Activated CD4-positive, CD25-positive, alpha-beta regulatory T cell treated with anti-CD3 and anti-CD28 coated beads, Interleukin-2, amount 50 U/mL, for 24 hours (primary cell): ENCODE data around the gene CHRM4.

Source experiments
- ATAC-seq, 2 donors: fragments of 150-1000 bp; cut with Tn5 transposase; one replicate each; pipeline ENCODE4 v1.10.0; 2021; ENCODE audit warnings: mild to moderate bottlenecking in 1 of 2, moderate library complexity in 1 of 2

Gene CHRM4

DNA sequence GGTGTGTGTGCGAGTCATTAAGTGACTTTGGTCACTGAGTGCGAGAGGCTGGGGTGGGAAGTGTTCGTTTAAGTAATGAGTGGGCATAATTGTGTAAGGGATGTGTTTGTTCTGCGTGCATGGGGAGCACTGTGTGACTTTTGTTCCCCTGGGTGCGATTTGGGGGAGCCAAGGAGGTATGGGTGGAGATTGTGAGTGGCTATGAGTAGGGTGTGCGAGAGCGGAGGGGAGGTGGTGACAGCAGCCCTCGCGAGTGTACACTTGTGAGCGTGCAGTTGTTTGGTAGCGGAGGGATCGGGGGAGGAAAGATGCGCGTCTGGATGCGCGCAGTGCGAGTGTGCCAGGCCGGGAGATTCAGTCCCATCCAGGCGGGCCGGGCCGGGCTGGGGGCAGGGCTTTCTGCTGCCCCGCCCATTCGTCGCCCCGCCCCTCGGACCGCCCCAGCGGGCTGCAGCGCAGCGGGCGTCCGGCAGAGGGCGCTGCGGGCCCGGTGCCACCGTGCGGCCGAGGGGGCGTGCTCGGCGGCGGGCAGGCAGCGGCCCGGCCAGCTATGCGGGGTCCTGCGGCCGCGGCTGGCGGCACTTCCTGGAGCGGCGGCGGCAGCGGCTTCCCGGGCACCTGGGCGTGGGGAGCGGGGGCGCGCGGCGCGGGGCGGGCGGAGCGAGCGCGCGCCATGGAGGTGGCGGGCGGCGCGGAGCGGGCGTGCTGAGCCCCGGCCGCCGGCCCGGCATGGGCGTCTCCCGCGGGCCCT, 44.5 kb downstream of the CHRM4 start, which contains the start of gene DGKZ:
Gene DGKZ (plus strand): TSS at position 578 of the 751 bp plus-strand sequence. CDS start 197 bp downstream, outside the sequence.
- ATAC-seq, result peak; percentile 73 to 74

DNA sequence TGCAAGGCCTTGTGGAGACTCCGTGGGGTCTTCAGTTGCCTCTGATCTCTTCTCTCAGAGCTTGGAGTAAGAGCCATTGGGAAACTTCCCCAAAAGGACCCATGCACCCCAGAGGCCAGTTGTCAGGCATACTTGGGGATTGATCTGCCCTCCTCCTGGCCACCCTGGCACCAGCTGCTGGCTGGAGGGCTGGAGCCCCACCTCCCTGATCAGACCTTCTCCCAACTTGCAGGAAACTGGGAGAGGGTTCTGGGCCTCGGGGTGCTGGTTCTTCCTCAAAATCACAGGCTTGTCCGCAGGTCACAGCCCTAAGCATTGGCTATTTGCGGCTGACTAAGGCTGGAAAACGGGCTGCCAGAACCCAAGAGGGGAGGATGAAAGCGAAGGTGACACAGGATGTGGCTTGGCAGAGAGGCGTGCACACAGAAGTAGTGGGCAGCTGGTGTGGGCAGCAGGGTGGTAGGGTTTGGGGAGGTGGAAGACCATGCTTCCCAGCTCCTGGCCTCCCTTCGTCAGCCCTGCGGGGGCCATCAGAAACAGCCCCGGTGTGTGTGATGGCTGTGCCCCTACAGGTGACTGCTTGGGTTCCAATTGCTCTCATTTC, 45.6 kb downstream of the CHRM4 start:
- ATAC-seq, result no peak

- no peak for ATAC-seq
Observed at GRCh38 chr11:46345131-46345597, 46.4 kb downstream of the CHRM4 start.

DNA sequence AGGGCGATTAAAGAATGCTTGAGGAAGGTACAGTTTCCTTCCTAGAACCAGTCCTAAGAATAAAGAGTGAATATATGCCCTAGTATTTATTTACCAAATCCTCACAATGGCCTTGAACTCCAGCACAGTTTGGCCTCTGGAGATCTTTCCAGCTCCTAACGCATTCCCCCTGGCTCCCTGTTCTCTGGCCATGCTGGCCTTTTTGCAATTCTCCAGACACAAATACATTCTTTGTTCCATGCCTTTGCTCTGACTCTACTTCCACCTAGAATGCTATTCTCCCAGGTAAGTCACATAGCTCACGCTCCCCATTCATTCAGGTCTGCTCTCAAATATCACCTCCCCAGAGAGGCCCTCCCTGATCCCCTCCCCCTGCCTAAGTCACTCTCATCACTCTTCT, 48.1 kb downstream of the CHRM4 start:
- ATAC-seq, result no peak

DNA sequence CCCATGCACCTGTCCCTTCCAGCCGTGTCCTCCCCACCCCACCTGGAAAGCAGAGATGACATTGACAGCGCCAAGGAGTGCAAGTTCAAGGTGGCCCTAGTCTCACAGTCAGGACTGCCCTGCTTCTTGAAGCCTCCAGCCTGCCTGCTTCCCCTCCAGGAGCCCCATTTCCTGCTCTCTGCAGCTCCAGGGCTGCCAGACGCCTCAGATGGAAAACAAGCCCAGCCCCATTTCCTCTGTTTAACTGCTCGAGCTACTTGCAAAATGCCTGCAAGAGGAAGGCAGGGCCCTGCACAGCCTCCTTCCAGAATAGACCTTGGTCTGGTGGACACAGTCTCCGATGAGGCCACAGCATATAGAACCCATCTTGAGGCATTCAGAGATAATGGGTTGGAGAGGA, 49.3 kb downstream of the CHRM4 start:
- no peak for ATAC-seq

- no peak for ATAC-seq
Observed at GRCh38 chr11:46341454-46341853, 50.1 kb downstream of the CHRM4 start.

GRCh38 chr11:46339816-46340215, 51.8 kb downstream of the CHRM4 start:
- no peak for ATAC-seq

DNA sequence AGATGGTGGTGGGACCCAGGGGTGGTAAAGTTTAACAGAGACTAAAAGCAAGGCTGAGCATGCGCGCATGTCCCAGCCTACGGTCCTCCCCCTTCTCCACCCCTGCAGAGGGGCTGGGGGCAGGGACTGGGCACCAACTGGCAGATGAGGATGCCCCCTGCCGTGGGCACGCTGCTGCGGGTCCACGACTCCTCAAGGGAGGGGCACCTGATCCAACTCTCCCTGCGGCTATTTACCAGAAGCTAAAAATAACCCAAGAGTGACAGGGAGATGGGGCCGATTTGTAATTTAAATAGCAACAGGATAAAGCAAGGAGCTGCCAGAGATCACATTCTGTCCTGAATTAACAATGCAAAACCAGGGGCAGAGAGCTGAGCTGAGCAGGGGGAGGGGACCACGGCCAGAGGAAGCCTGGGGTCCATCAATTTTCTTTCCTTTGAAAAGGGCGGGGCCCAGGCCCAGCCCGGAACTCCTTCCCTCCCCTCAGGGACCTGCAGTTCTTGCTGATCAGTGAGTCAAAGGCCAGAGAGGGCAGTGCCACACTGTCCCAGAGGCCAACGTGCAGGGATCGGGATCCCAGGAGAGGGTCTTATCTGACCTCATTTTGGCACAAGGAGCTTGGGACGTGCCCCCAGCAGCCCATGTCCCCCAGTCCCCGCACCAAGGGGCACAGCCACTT, 52.4 kb downstream of the CHRM4 start:
- ATAC-seq, result no peak

GRCh38 chr11:46338636-46338987, 53.0 kb downstream of the CHRM4 start:
- no peak for ATAC-seq

DNA sequence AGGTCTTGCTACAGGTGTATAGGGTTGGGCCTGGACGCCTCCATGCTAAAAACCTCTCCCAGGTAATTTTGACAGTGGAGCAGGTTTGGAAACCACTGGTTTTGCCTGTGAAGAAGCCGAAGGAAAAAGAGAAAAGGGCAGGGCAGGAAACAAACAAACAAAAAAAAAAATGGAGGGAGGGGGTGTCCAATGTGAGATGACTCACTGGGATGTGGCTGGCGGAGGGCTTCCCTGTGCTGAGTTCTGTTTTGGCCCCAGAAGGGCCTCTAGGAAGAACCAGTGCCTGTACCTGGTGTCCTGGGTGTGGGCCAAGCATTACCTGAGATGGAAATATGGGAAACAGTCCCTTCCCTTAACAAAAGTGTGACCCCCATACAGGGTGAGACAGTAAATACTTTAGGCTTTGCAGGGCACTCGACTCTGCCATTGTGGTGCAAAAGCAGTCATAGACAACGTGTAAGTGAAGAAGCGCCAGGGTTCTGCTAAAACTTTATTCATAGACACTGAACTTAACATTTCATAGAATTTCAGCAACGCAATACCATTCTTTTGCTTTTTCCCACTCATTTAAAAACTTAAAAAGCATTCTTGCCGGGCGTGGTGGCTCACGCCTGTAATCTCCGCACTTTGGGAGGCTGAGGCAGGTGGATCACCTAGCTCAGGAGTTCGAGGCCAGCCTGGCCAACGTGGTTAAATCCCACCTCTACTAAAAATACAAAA, 53.8 kb downstream of the CHRM4 start:
- no peak for ATAC-seq

- ATAC-seq, result no peak
Observed at GRCh38 chr11:46336563-46337180, 54.9 kb downstream of the CHRM4 start.

- no peak for ATAC-seq
Observed at GRCh38 chr11:46335890-46336562, 55.5 kb downstream of the CHRM4 start.

GRCh38 chr11:46335271-46335670, 56.3 kb downstream of the CHRM4 start:
- ATAC-seq, result no peak

- no peak for ATAC-seq
Observed at GRCh38 chr11:46334211-46334610, 57.4 kb downstream of the CHRM4 start.
